HG02840 (cell line): ENCODE data around the gene TNNI2.
"Not testable (repeated sequence)": the region's sequence is repeated elsewhere in the genome, so short reads cannot be mapped to it uniquely, and the experiment has no call there.

Experiments
- ATAC-seq: cut with Tn5 transposase; IDR thresholded peaks from one replicate; pipeline ENCODE4 v1.9.1; 2021; ENCODE audit warnings: mild to moderate bottlenecking, moderate library complexity, moderate number of reproducible peaks; ENCODE audit not compliant: unreplicated experiment, low FRiP score

The TNNI2 gene

GRCh38 chr11:1870721-1871466, 32.1 kb downstream of the TNNI2 start:
- ATAC-seq = no peak

DNA sequence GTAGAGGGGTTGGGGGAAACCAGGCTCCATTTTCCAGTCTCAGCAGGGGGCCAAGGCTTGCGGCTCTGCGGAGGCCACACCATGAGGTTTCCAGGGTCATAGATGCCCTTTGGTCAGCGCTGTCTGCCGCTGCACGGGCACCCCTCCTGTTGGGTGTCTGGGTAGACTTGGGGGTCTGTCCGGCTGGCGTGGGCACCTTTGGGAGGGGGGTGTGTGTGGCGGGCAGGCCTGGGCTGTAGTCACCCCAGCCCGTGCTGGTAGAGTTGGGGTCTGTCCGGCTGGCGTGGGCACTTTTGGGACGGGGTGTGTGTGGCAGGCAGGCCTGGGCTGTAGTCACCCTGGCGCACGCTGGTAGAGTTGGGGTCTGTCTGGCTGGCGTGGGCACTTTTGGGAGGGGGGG, 32.8 kb downstream of the TNNI2 start:
- no peak for ATAC-seq

GRCh38 chr11:1872267-1872985, 33.6 kb downstream of the TNNI2 start:
- ATAC-seq = no peak

DNA sequence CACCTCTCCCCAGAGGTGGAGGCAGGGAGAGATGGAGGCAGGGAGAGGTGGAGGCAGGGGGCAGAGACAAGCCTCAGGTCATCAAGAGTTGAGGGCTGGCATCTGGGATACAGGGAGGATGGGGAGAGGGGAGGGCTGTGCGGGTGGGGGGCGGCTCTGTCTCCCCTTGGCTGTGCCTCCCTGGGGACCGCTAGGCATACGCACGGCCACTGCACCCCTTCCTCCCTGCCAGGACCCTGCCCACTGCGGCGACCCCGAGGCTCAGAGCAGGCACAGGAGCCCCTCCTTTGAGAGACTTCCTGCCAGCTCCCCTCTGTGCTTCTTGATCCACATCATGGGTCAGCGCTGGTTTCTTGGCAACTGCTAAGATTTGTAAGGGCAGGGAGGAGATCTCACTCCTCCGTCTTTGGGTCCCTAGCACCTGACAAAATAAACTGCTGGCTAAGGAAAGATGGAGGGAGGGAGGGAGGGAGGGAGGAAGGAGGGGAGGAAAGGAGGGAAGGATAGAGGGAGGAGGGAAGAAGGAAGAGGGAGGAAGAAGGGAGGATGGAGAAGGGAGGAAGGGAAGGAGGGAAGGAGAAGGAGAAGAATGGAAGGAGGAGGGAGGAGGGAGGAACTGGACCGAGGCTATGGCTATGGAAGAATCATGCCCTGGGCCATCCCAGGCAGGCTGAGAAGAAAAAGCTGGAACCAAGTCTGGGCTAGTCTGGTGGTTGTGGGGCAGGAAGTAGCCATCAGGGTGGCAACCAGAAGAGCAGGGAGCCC, 34.4 kb downstream of the TNNI2 start:
- no peak for ATAC-seq

DNA sequence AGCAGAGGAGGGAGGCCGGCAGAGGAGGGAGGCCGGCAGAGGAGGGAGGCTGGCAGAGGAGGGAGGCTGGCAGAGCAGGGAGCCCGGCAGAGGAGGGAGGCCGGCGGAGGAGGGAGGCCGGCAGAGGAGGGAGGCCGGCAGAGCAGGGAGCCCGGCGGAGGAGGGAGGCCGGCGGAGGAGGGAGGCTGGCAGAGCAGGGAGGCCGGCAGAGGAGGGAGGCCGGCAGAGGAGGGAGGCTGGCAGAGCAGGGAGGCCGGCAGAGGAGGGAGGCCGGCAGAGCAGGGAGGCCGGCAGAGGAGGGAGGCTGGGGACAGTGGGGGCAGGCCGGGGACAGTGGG, 35.0 kb downstream of the TNNI2 start:
- ATAC-seq = not testable (repeated sequence)

GRCh38 chr11:1874441-1875092, 35.8 kb downstream of the TNNI2 start:
- ATAC-seq = not testable (repeated sequence)

- ATAC-seq = no peak
Observed at GRCh38 chr11:1875093-1875850, 36.5 kb downstream of the TNNI2 start.

GRCh38 chr11:1875851-1876301, 37.1 kb downstream of the TNNI2 start:
- ATAC-seq = not testable (repeated sequence)

GRCh38 chr11:1876361-1877063, 37.7 kb downstream of the TNNI2 start:
- no peak for ATAC-seq

DNA sequence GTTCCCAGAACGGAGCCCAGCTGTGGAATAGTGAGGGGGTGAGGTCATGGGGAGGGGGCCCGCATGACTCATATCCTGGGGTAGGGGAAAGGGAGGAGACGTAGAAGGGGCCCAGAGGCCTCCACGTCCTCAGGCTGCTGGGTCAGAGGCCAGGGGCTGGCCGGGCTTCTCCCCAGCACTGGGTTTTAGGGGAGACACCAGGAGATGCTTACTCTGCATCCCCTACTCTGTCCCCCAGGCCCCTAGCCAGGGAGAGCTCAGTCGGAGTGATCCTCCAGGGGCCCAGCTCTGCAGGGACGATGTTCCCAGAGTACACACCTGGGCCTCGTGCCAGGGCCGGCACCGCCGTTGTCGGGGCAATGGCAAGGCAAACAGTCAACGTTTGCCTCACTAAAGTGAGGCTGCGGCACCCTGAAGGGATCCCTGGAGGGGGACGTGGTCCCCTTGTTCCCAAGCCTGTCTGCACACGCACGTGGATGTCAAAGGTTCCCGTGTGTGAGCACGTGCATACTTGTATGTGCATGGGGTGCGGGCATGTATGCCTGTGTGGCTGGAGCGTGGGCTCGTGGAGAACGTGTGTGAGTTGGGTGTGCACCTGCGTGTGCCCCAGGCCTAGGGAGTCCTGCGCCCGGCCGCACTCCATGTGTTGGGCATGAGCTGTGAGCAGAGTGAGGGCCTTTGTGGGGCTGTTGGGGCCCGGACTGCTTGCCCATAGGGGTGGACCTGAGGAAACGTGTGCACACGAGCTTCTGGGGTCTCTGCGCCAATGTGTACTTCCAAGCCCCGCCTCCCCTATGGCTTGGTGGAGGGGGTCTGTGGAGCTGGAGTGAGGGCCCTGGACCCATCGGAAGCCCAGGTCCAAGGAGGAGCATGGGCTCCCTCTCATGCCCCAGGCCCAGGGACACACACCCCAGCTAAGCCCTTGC, 38.7 kb downstream of the TNNI2 start:
- ATAC-seq = no peak

GRCh38 chr11:1878137-1879031, 39.6 kb downstream of the TNNI2 start:
- no peak for ATAC-seq

DNA sequence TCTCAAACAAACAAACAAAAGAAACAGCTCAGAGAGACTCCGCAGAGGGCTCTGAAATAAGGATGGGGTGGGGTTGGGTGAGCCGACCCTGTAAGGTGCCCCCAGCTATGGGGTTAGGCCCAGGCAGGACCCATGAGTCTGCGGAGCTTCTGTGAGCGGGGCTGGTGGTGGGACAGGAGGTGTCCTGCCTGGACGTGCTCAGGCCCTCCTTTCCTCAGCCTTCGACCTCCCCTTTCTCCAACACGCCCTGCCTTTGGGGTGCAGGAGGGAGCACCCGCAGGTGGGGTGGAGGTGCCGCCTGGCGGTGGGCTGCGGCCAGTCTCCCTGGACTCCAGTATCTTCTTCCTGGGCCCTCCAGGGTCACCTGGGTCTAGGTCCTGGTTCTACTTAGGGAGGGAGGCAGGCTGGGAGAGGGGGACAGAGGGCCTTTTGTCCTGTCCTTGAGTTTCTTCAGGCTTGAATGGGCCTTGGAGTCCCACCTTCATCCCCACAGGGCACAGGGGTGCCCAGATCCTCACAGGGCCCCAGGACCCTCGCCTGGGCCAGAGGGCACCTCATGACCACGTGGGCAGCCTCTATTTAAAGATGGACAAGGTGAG, 40.7 kb downstream of the TNNI2 start:
- ATAC-seq = no peak

DNA sequence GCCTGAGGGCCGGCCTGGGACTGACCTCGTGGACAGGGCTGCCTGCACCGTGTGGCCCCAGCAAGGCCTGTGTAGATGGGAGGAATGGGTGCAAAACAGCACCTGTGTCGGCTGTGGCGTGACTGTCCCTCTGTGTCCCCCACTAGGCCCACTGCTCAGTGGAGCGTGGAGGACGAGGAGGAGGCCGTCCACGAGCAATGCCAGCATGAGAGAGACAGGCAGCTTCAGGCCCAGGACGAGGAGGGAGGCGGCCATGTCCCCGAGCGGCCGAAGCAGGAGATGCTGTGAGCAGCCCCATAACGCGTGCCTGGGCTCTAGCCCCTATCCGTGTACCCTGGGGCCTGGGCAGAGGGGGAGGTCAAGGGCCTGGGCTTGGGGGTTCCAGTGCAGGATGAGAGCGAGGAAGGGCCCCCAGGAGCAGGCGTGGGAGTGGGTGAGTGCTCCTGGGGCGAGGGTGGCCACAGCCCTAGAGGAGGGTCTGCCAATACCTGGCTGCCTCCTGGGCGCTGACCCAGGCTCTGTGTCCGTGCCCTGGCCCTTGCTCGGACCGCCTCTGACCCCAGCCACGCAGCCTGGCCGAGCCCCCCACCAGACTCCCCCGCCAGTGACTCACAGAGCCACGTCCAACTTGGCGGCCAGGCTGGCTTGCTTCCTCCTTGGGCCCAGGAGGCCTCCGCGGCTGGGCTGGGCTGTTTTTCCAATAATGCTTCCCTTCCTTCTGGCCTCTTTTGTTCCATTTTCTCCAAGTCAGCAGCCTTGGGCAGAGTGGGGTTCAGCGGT, 41.4 kb downstream of the TNNI2 start:
- ATAC-seq = no peak

DNA sequence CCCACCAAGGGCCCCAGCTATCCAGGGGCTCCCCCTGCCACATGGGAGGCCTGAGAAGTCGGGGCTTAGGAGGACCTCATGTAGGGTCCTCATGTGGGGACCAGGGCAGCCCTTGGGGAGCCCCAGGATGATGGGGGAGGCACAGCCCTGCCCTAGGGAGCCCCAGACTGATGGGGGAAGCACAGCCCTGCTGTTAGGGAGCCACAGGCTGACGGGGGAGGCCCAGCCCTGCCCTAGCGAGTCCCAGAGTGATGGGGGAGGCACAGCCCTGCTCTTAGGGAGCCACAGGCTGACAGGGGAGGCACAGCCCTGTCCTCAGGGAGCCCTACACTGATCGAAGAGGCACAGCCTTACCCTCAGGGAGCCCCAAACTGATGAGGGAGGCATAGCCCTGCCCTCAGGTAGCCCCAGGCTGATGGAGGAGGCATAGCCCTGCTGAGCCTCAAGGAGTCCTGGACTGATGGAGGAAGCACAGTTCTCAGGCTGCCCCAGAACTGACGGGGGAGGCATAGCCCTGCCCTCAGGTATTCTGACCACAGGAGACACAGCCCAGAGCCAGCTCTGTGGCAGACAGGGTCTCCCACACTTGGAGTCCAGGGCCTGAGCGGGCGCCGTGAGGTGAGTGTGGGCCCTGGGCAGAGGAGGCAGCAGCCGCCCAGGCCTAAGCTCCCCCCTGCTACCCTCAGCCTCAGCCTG, 42.1 kb downstream of the TNNI2 start:
- no peak for ATAC-seq

GRCh38 chr11:1881442-1882264, 42.9 kb downstream of the TNNI2 start:
- ATAC-seq = no peak
